Psoas muscle (tissue), 8 donors: ENCODE data around the gene PRDM2. TPM values are rescaled to one million over a fixed set of nuclear protein-coding genes. Genes with fewer than 3 reads are reported as not detected.

ENCODE experiments used
- ATAC-seq, 4 donors: fragments of 200-7000 bp; cut with Tn5 transposase; one replicate each; pipeline ENCODE4 v1.9.1; 2020; ENCODE audit warnings: moderate library complexity in 3 of 4, mild to moderate bottlenecking in 2 of 4
- DNase-seq, 2 donors: peaks; one replicate each; pipeline ENCODE4 v3.0.0-alpha.2; 2020
- H3K27ac ChIP-seq: fragments of 200-600 bp; one replicate; pipeline ENCODE4 v1.8.0; 2022
- H3K27me3 ChIP-seq, 3 donors: fragments of 200-600 bp in 1 of 3; one replicate each; pipeline versions ENCODE4 v1.6.1 to v1.8.0; 2013 to 2022; ENCODE audit warnings: low read length in 2 of 3, mild to moderate bottlenecking in 2 of 3, moderate library complexity in 1 of 3; ENCODE audit not compliant: insufficient read depth in 3 of 3
- H3K36me3 ChIP-seq, 2 donors: fragments of 200-600 bp in 1 of 2; one replicate each; pipeline versions ENCODE4 v1.6.1 to v1.8.0; 2013 to 2022; ENCODE audit warnings: low read depth in 1 of 2, mild to moderate bottlenecking in 1 of 2, moderate library complexity in 1 of 2; ENCODE audit not compliant: insufficient read depth in 1 of 2
- H3K4me1 ChIP-seq: fragments of 200-600 bp; one replicate; pipeline ENCODE4 v1.8.0; 2022
- H3K4me3 ChIP-seq: fragments of 200-600 bp; one replicate; pipeline ENCODE4 v1.8.0; 2022; ENCODE audit warnings: mild to moderate bottlenecking
- H3K9me3 ChIP-seq: fragments of 200-600 bp; one replicate; pipeline ENCODE4 v1.8.0; 2022
- CTCF ChIP-seq: fragments of 200-600 bp; IDR thresholded peaks from one replicate; pipeline ENCODE4 v1.8.0; 2022; ENCODE audit warnings: antibody characterized with exemption
- WGBS, 3 donors: extraction: QIAGEN DNeasy Blood & Tissue Kit; methylation state at CpG; one replicate each; pipeline versions ENCODE4 v1.1.6 to v1.1.7; 2013; 5-methylcytosine and 5-hydroxymethylcytosine counted together
- intact Hi-C, 2 donors: fragments of 100-400 bp; cut with DNase I; formaldehyde crosslinking; loops; one replicate each; pipeline versions ENCODE4 v1.11.0 to v1.14.2; 2022
- polyA plus RNA-seq, 3 donors: library from polyadenylated mRNA; stranded (reverse); fragments of 200-250 nt; gene quantifications; one replicate each; pipeline ENCODE4 v1.2.3, GENCODE V29; 2013
- total RNA-seq, 4 donors: library from RNA; stranded (reverse); fragmentation: NEBNext Ultra II Directional in 2 of 4; extraction: Animal tissue kit (Norgen Biotek cat#: 25700) in 2 of 4; gene quantifications; one replicate each; pipeline versions ENCODE4 v1.2.1 to v1.2.4, GENCODE V29; 2021 to 2023
- donor health status: healthy with polysubstance abuse.
- donor health status: DM: no; HTN: no; CAD: no; lungs with moderate emphysema.
- donor health status: Bipolar disorder and iron deficiency.
- donor health status: healthy.
- donor health status: DM: yes; HTN: yes; CAD: no.
- donor health status: DM: no; HTN: no; CAD: no.
- donor health status: DM: no; HTN: no; CAD: no.
- donor health status: DM: yes; HTN: yes; CAD: no.

PRDM2 gene
- total and polyA plus RNA-seq, 7 donors = 12.1 to 84.3 (median 44.3) TPM

- WGBS, 3 donors = 64 to 76% (median 72%) methylated on average over 8 of the region's 8 CpGs
- H3K4me3 ChIP-seq = no peak overlapping the region
- peaks cover 81% of the 10 kb centered on the region for H3K4me1 ChIP-seq
- no peaks in the 10 kb centered on the region for H3K27me3 ChIP-seq
- no peak overlapping the region for H3K27ac ChIP-seq
- H3K36me3 ChIP-seq = peaks cover 0 to 2% of the 10 kb centered on the region in 2 donors
- no peak for TF ChIP-seq CTCF
- intact Hi-C loops = no loop called here
- H3K9me3 ChIP-seq = no peaks in the 10 kb centered on the region
- ATAC-seq = peak in 3 of 4 donors; percentile 24 to 38 (median 25)
- no peak for DNase-seq
Measured at GRCh38 chr1:13762642-13763041, 62.7 kb downstream of the PRDM2 start.

- Histone ChIP-seq H3K27me3 (no peaks in the 10 kb centered on the region), H3K9me3 (no peaks in the 10 kb centered on the region), H3K4me1 (peaks cover 76% of the 10 kb centered on the region), H3K27ac (no peak overlapping the region), H3K4me3 (no peak overlapping the region), H3K36me3 (peaks cover 0 to 2% of the 10 kb centered on the region in 2 donors)
- intact Hi-C loops = no loop called here
- no peak for TF ChIP-seq CTCF
- WGBS, 3 donors = 53 to 65% (median 61%) methylated on average over 2 of the region's 2 CpGs
- ATAC-seq (no peak), DNase-seq (no peak)
Measured at GRCh38 chr1:13763222-13763621, 63.2 kb downstream of the PRDM2 start.

GRCh38 chr1:13763991-13764390, 64.0 kb downstream of the PRDM2 start:
- no peaks in the 10 kb centered on the region for H3K27me3 ChIP-seq
- ATAC-seq (no peak), DNase-seq (no peak)
- no peak overlapping the region for H3K27ac ChIP-seq
- no peak for TF ChIP-seq CTCF
- no peak overlapping the region for H3K4me3 ChIP-seq
- intact Hi-C loops = no loop called here
- peaks cover 0 to 2% of the 10 kb centered on the region in 2 donors for H3K36me3 ChIP-seq
- H3K4me1 ChIP-seq = peaks cover 70% of the 10 kb centered on the region
- no peaks in the 10 kb centered on the region for H3K9me3 ChIP-seq
- 57 to 69% (median 64%) methylated on average over 6 of the region's 6 CpGs for WGBS, 3 donors

- DNase-seq (no peak), ATAC-seq (no peak)
- intact Hi-C loops = no loop called here
- Histone ChIP-seq H3K27me3 (no peaks in the 10 kb centered on the region), H3K9me3 (no peaks in the 10 kb centered on the region), H3K36me3 (peaks cover 0 to 3% of the 10 kb centered on the region in 2 donors), H3K4me3 (no peak overlapping the region), H3K4me1 (peaks cover 65% of the 10 kb centered on the region), H3K27ac (no peak overlapping the region)
- WGBS, 3 donors = 49 to 62% (median 51%) methylated on average over 6 of the region's 6 CpGs
- TF ChIP-seq CTCF = no peak
Measured at GRCh38 chr1:13764588-13765332, 64.8 kb downstream of the PRDM2 start.
